SK-N-SH (cell line): Measurements from ENCODE around the gene UNC119.

Source experiments
- CHD2 ChIP-seq: fragments of 150-350 bp; IDR thresholded peaks from 2 replicates; pipeline ENCODE4 v1.6.1; 2018; ENCODE audit warnings: low read length; ENCODE audit not compliant: partially characterized antibody
- CTCF ChIP-seq: fragments of 200-600 bp; sonication (generic); IDR thresholded peaks from 2 replicates; pipeline ENCODE4 v1.6.1; 2017; ENCODE audit warnings: antibody characterized with exemption, mild to moderate bottlenecking, moderate library complexity
- EP300 ChIP-seq, 2 experiments: IDR thresholded peaks; 2 replicates each; pipeline versions ENCODE4 v1.4.0 to v1.6.1; 2012; ENCODE audit warnings: borderline replicate concordance in 1 of 2, low read depth in 1 of 2, low read length in 1 of 2
- EZH2phosphoT487 ChIP-seq: fragments of 200-600 bp; sonication (generic); IDR thresholded peaks from 2 replicates; pipeline ENCODE4 v1.6.1; 2017; ENCODE audit warnings: low read depth, mixed run types, mild to moderate bottlenecking, antibody characterized with exemption, moderate library complexity, borderline replicate concordance
- FOXM1 ChIP-seq: IDR thresholded peaks from 2 replicates; pipeline ENCODE4 v1.4.0; 2012; ENCODE audit warnings: low read depth, mild to moderate bottlenecking
- GABPA ChIP-seq: IDR thresholded peaks from 2 replicates; pipeline ENCODE4 v1.4.0; 2012; ENCODE audit warnings: low read depth, mild to moderate bottlenecking
- MXI1 ChIP-seq: IDR thresholded peaks from 2 replicates; pipeline ENCODE4 v1.6.1; 2012; ENCODE audit warnings: mild to moderate bottlenecking, low read depth, low read length, improper control_type of control experiment
- RAD21 ChIP-seq: IDR thresholded peaks from 2 replicates; pipeline ENCODE4 v1.6.1; 2012; ENCODE audit warnings: mild to moderate bottlenecking, low read length
- RCOR1 ChIP-seq: fragments of 150-350 bp; IDR thresholded peaks from 2 replicates; pipeline ENCODE4 v1.6.1; 2017; ENCODE audit warnings: antibody characterized with exemption, low read length
- RFX5 ChIP-seq: IDR thresholded peaks from 2 replicates; pipeline ENCODE4 v1.6.1; 2012; ENCODE audit warnings: mild to moderate bottlenecking, improper control_type of control experiment, low read length
- SMC3 ChIP-seq: IDR thresholded peaks from 2 replicates; pipeline ENCODE4 v1.6.1; 2012; ENCODE audit warnings: low read depth, low read length, improper control_type of control experiment
- TAF1 ChIP-seq: IDR thresholded peaks from 2 replicates; pipeline ENCODE4 v1.6.1; 2012; ENCODE audit warnings: low read depth, mild to moderate bottlenecking, low read length, moderate library complexity, borderline replicate concordance

DNA sequence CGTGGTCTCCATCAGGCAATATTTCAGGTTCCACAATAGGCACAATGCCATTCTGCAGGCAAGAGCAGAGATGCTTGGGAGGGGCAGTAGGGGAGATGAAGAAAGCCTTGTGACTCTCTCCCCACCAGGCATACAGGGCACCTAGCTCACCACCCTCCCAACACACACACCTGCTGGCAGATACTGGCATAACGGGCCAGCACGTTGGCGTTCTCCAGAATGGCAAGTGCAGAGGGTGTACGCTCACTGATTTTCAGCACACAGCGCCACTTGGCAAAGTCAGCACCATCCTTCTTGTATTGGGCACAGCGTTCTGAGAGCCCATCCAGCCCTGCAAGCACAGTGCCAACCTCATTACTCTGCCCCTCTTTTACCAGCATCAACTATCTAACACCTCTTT is 22.1 kb upstream of the UNC119 start:
- peak; percentile 18; the same call in 1 of the 2 replicates for TF ChIP-seq CTCF
- TF ChIP-seq SMC3 = no peak
- TF ChIP-seq CHD2 = no peak
- TF ChIP-seq RAD21 = no peak
- no peak for TF ChIP-seq RFX5
- no peak for TF ChIP-seq EP300 (IDR thresholded peaks at IDR 0.05; ENCODE audit: borderline replicate concordance in 1 of 2, low read depth in 1 of 2, low read length in 1 of 2)
- TF ChIP-seq RCOR1 = no peak
- no peak for TF ChIP-seq FOXM1
- no peak for TF ChIP-seq TAF1
- TF ChIP-seq MXI1 = no peak
- no peak for TF ChIP-seq EZH2phosphoT487
- no peak for TF ChIP-seq GABPA
